Measurements from ENCODE around the gene VPS13C.

Gene VPS13C

DNA sequence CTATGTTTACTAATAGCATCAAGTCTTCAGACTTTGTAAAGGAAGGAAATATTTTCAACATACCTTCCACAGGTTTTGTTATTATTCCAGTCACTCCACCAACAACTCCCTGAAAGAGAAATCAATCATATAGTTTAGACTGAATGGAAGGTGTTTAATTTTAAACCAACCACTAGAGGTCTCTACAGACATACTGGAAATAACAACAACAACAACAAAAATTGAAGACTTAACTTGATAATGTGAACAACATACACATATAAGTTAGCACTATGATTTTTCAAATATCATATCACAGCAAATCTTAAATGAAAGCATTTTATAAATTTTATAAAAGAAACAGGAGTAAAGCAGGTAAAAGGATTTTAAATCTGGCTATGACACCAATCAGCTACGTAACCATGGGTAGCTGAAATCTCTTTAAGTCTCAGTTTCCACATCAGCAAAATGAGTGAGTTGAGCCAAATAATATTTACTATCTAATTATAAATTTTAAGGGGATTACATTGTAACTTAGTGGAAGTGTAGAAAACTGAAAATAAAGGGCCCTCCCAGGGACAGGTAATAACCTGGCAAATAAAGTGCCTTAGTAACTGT lies 188.2 kb downstream of the VPS13C start:
- TF ChIP-seq EGR1 (IDR thresholded peaks at IDR 0.05), result no peak
- TF ChIP-seq RAD21 (IDR thresholded peaks at IDR 0.05; ENCODE audit: low read depth), result peak; percentile 61

DNA sequence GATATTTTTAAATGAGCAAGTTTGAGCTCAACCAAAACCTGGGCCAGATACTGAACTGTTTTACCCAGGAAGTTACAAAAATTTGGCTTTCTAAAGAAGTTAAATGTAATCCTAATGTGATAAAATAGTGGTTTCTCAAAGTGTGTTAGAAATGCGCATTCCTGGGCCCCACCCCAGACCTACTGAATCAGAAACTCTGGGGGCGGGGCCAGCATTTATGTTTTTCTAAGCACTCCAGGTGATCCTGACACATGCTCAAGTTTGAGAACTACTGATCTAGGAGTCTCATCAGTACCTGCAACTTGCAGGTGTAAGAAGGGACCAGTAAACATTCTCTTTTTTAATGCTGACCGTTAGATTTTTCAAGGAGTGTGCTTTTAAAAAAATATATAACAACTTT lies 190.6 kb downstream of the VPS13C start:
- TF ChIP-seq, protein P1, sequence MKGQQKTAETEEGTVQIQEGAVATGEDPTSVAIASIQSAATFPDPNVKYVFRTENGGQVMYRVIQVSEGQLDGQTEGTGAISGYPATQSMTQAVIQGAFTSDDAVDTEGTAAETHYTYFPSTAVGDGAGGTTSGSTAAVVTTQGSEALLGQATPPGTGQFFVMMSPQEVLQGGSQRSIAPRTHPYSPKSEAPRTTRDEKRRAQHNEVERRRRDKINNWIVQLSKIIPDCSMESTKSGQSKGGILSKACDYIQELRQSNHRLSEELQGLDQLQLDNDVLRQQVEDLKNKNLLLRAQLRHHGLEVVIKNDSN (IDR thresholded peaks at IDR 0.05), result no peak
- TF ChIP-seq, protein P2, sequence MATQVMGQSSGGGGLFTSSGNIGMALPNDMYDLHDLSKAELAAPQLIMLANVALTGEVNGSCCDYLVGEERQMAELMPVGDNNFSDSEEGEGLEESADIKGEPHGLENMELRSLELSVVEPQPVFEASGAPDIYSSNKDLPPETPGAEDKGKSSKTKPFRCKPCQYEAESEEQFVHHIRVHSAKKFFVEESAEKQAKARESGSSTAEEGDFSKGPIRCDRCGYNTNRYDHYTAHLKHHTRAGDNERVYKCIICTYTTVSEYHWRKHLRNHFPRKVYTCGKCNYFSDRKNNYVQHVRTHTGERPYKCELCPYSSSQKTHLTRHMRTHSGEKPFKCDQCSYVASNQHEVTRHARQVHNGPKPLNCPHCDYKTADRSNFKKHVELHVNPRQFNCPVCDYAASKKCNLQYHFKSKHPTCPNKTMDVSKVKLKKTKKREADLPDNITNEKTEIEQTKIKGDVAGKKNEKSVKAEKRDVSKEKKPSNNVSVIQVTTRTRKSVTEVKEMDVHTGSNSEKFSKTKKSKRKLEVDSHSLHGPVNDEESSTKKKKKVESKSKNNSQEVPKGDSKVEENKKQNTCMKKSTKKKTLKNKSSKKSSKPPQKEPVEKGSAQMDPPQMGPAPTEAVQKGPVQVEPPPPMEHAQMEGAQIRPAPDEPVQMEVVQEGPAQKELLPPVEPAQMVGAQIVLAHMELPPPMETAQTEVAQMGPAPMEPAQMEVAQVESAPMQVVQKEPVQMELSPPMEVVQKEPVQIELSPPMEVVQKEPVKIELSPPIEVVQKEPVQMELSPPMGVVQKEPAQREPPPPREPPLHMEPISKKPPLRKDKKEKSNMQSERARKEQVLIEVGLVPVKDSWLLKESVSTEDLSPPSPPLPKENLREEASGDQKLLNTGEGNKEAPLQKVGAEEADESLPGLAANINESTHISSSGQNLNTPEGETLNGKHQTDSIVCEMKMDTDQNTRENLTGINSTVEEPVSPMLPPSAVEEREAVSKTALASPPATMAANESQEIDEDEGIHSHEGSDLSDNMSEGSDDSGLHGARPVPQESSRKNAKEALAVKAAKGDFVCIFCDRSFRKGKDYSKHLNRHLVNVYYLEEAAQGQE (IDR thresholded peaks at IDR 0.05; ENCODE audit: low read depth), result no peak
- TF ChIP-seq EGR1 (IDR thresholded peaks at IDR 0.05), result no peak
- TF ChIP-seq TCF12 (IDR thresholded peaks at IDR 0.05; ENCODE audit: low read depth), result no peak
- TF ChIP-seq NFIC (IDR thresholded peaks at IDR 0.05), result no peak
- TF ChIP-seq CREB1 (IDR thresholded peaks at IDR 0.05; ENCODE audit: low read depth), result no peak
- TF ChIP-seq, protein P3, sequence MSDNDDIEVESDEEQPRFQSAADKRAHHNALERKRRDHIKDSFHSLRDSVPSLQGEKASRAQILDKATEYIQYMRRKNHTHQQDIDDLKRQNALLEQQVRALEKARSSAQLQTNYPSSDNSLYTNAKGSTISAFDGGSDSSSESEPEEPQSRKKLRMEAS (IDR thresholded peaks at IDR 0.05), result no peak
- no peak for TF ChIP-seq RAD21 (IDR thresholded peaks at IDR 0.05; ENCODE audit: low read depth)
- TF ChIP-seq CEBPB (IDR thresholded peaks at IDR 0.05), result no peak
- no peak for TF ChIP-seq ZBTB7A (IDR thresholded peaks at IDR 0.05; ENCODE audit: low read depth)
- TF ChIP-seq FOXM1 (IDR thresholded peaks at IDR 0.05; ENCODE audit: borderline replicate concordance, low read depth), result no peak
- TF ChIP-seq TEAD4 (IDR thresholded peaks at IDR 0.05), result no peak
- TF ChIP-seq TAF1 (IDR thresholded peaks at IDR 0.05; ENCODE audit: low read depth), result no peak
- TF ChIP-seq EP300 (IDR thresholded peaks at IDR 0.05; ENCODE audit: borderline replicate concordance), result no peak
- TF ChIP-seq YY1 (IDR thresholded peaks at IDR 0.05; ENCODE audit: low read depth), result no peak

DNA sequence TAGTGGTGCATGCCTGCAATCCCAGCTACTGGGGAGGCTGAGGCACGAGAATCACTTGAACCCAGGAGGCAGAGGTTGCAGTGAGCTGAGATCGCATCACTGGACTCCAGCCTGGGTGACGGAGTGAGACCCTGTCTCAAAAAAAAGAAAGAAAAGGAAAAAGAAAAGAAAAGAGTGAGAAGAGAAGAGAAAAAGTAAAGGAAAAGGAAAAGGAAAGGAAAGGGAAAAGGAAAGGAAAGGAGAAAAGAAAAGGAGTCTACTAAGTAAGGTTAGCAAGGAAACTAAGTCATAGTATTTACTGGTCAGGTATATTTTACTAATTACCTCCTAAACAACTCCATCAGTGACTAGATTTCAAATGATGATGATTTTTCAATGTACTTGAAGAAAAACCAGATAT lies 198.3 kb downstream of the VPS13C start:
- TF ChIP-seq CEBPB (IDR thresholded peaks at IDR 0.05), result no peak
- TF ChIP-seq, protein P1 (IDR thresholded peaks at IDR 0.05), result no peak
- no peak for TF ChIP-seq TCF12 (IDR thresholded peaks at IDR 0.05; ENCODE audit: low read depth)
- no peak for TF ChIP-seq RAD21 (IDR thresholded peaks at IDR 0.05; ENCODE audit: low read depth)
- no peak for TF ChIP-seq TEAD4 (IDR thresholded peaks at IDR 0.05)
- no peak for TF ChIP-seq EGR1 (IDR thresholded peaks at IDR 0.05)
- TF ChIP-seq, protein P2 (IDR thresholded peaks at IDR 0.05; ENCODE audit: low read depth), result no peak
- TF ChIP-seq FOXM1 (IDR thresholded peaks at IDR 0.05; ENCODE audit: borderline replicate concordance, low read depth), result no peak
- TF ChIP-seq, protein P3 (IDR thresholded peaks at IDR 0.05), result no peak
- no peak for TF ChIP-seq EP300 (IDR thresholded peaks at IDR 0.05; ENCODE audit: borderline replicate concordance)
- no peak for TF ChIP-seq TAF1 (IDR thresholded peaks at IDR 0.05; ENCODE audit: low read depth)
- TF ChIP-seq NFIC (IDR thresholded peaks at IDR 0.05), result no peak
- no peak for TF ChIP-seq ZBTB7A (IDR thresholded peaks at IDR 0.05; ENCODE audit: low read depth)
- TF ChIP-seq YY1 (IDR thresholded peaks at IDR 0.05; ENCODE audit: low read depth), result no peak

DNA sequence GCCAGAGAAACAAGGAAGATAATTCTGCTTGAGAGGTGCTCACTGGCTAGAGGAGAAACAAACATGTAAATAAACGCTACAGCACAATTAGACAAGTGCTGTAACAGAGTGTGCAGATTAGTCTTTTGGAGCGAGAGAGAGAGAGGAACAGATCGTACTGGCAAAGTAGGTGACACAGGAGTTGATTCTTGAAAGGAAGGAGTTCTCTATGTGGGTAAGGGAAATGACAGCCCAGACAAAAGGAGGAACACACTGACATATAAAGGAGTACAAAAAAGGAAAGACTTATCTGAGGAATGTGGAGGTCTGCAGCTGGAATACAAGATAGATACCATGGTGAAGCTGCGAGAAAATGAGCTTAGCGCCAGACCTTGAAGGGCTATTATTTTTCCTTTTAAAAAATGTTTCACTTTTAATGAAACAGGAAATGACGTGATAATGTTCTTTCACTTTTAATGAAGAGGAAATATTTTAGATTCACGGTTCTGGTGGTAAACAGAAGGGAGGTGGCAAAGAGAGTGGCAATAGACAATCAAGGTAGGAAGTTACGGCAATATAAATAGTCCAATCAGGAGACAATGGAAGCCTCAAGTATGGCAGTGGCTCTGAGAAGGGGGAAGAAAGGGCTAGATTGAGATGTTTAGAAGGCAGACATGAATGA lies 202.9 kb downstream of the VPS13C start:
- TF ChIP-seq TCF12 (IDR thresholded peaks at IDR 0.05; ENCODE audit: low read depth), result no peak
- TF ChIP-seq, protein P2 (IDR thresholded peaks at IDR 0.05; ENCODE audit: low read depth), result no peak
- TF ChIP-seq, protein P1 (IDR thresholded peaks at IDR 0.05), result no peak
